Measurements from ENCODE around the gene PDLIM5.
A peak's percentile ranks its signal among the peaks of the same experiment; 100 is the strongest.
"Not testable (repeated sequence)": the region's sequence is repeated elsewhere in the genome, so short reads cannot be mapped to it uniquely, and the experiment has no call there.

Gene PDLIM5

DNA sequence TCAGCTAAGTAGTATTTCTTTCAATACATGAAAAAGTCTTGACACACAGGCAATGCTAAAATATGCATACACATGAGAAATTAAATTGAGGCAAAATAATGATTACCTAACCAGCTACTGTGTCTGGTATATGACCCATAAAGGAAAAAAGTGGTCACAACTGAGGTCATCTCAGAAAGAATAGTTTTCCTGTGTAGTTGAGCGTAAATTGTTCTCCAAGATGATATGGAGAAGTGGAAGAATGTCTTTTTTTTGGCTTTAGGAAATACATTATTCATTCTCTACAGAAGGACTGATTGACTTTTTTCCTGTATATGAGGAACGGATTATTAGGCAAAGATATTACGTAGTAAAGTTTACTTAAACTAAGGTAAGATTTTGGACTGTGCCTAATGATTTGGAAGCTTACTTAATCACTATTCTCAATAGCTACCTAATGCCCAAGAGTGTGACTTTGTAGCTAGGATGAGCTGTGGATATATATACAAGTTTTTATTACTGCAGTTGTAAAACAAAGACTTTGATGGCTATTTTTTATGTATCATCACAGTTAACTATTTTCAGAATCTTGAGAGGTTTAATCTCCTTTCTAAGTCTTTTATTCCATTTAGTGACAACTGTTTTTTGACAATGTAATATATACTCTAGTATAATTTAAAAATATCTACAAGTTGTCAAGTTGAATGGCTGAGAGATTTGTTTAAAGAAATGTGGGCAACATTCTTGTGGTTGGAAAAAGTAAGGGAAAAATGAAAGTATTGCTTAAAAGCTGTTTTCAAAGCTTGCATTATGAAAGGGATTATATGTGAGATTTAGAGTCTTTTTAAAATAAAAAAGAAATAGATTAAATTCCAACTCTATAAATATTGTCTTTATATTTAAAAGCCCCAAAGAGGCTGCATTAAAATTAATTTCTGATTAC lies 100.2 kb downstream of the PDLIM5 start:
- H3K4me3 ChIP-seq (ENCODE audit: low read length) = no peak overlapping the region
- no peaks in the 10 kb centered on the region for H3K27me3 ChIP-seq (ENCODE audit: control insufficient read depth, insufficient read depth, low read length)
- no peaks in the 10 kb centered on the region for H3K9me3 ChIP-seq (replicated peaks; ENCODE audit: low read length)
- H3K4me2 ChIP-seq (ENCODE audit: low read length) = no peak overlapping the region
- no peak overlapping the region for H3K9ac ChIP-seq (ENCODE audit: low read depth, low read length)
- peaks cover 43% of the 10 kb centered on the region for H3K4me1 ChIP-seq (ENCODE audit: control insufficient read depth, insufficient read depth, low read length)
- H3K36me3 ChIP-seq (ENCODE audit: insufficient read depth, low read length) = no peaks in the 10 kb centered on the region

DNA sequence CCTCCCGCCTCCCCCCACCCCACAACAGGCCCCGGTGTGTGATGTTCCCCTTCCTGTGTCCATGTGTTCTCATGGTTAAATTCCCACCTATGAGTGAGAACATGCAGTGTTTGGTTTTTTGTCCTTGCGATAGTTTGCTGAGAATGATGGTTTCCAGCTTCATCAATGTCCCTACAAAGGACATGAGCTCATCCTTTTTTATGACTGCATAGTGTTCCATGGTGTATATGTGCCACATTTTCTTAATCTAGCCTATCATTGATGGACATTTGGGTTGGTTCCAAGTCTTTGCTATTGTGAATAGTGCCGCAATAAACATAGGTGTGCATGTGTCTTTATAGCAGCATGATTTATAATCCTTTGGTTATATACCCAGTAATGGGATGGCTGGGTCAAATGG lies 104.3 kb downstream of the PDLIM5 start:
- not testable (repeated sequence) for H3K9me3 ChIP-seq (replicated peaks; ENCODE audit: low read length); H3K9ac ChIP-seq (ENCODE audit: low read depth, low read length); H3K4me2 ChIP-seq (ENCODE audit: low read length); H3K36me3 ChIP-seq (ENCODE audit: insufficient read depth, low read length); H3K4me3 ChIP-seq (ENCODE audit: low read length); H3K27me3 ChIP-seq (ENCODE audit: control insufficient read depth, insufficient read depth, low read length)
- H3K4me1 ChIP-seq (ENCODE audit: control insufficient read depth, insufficient read depth, low read length) = peaks cover 45% of the 10 kb centered on the region

DNA sequence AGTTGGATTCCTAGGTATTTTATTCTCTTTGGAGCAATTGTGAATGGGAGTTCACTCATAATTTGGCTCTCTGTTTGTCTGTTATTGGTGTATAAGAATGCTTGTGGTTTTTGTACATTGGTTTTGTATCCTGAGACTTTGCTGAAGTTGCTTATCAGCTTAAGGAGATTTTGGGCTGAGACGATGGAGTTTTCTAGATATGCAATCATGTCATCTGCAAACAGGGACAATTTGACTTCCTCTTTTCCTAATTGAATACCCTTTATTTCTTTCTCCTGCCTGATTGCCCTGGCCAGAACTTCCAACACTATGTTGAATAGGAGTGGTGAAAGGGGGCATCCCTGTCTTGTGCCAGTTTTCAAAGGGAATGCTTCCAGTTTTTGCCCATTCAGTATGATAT lies 105.9 kb downstream of the PDLIM5 start:
- H3K9ac ChIP-seq (ENCODE audit: low read depth, low read length); H3K4me3 ChIP-seq (ENCODE audit: low read length); H3K36me3 ChIP-seq (ENCODE audit: insufficient read depth, low read length); H3K4me2 ChIP-seq (ENCODE audit: low read length); H3K9me3 ChIP-seq (replicated peaks; ENCODE audit: low read length); H3K27me3 ChIP-seq (ENCODE audit: control insufficient read depth, insufficient read depth, low read length): not testable (repeated sequence)
- H3K4me1 ChIP-seq (ENCODE audit: control insufficient read depth, insufficient read depth, low read length) = peaks cover 50% of the 10 kb centered on the region

DNA sequence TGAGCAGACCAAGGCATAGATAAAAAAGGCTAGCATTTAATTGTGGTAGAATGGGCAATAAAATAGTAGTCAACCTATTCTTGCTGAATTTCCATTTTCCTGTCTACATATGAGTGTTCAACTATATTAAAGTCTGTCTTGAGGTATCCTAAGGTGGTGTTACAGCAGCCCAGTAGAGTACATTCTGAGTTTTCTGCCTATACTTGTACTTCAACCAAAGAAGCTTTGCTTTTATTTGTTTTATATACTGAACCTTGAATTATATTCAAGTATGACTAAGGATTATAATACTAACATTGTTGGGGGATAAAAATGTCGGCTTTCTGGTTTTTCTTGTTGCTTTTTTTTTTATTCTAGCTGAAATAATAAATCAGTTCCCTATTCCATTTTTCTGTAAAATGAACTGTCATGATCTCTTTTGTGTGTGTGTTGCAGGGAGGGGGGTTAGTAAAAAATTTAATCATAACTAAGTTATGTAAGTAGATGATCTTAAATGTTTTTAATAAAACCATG lies 106.7 kb downstream of the PDLIM5 start:
- peaks cover 52% of the 10 kb centered on the region for H3K4me1 ChIP-seq (ENCODE audit: control insufficient read depth, insufficient read depth, low read length)
- peak overlapping the region; percentile 46 for H3K4me2 ChIP-seq (ENCODE audit: low read length)
- no peaks in the 10 kb centered on the region for H3K27me3 ChIP-seq (ENCODE audit: control insufficient read depth, insufficient read depth, low read length)
- no peak overlapping the region for H3K4me3 ChIP-seq (ENCODE audit: low read length)
- no peak overlapping the region for H3K9ac ChIP-seq (ENCODE audit: low read depth, low read length)
- H3K9me3 ChIP-seq (replicated peaks; ENCODE audit: low read length) = no peaks in the 10 kb centered on the region
- H3K36me3 ChIP-seq (ENCODE audit: insufficient read depth, low read length) = no peaks in the 10 kb centered on the region

DNA sequence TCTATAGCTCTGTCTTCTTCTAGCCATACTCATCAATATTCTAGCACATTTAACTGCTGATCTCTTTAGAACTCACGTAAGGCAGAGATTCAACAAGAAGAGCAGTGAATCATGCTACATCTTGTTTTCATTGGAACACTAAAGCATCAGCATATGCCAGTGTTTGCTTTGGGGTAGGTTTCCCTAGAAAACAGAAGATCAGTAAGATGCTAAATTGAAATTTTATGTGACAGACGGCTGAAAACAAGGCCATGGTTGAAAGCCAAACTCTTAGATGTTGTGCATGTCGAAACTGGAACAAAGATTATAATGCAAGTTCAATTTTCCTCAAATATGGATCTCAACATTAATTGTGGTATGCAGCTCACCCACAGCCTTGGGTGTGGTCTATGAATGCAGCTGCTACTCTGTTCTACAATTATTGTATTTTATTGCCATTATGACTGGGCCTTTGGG lies 107.6 kb downstream of the PDLIM5 start:
- H3K27me3 ChIP-seq (ENCODE audit: control insufficient read depth, insufficient read depth, low read length) = no peaks in the 10 kb centered on the region
- H3K4me2 ChIP-seq (ENCODE audit: low read length) = peak overlapping the region; percentile 46
- no peaks in the 10 kb centered on the region for H3K36me3 ChIP-seq (ENCODE audit: insufficient read depth, low read length)
- peak overlapping the region; percentile 7 for H3K9ac ChIP-seq (ENCODE audit: low read depth, low read length)
- H3K4me1 ChIP-seq (ENCODE audit: control insufficient read depth, insufficient read depth, low read length) = peaks cover 55% of the 10 kb centered on the region
- peak overlapping the region; percentile 8 for H3K4me3 ChIP-seq (ENCODE audit: low read length)
- H3K9me3 ChIP-seq (replicated peaks; ENCODE audit: low read length) = no peaks in the 10 kb centered on the region

DNA sequence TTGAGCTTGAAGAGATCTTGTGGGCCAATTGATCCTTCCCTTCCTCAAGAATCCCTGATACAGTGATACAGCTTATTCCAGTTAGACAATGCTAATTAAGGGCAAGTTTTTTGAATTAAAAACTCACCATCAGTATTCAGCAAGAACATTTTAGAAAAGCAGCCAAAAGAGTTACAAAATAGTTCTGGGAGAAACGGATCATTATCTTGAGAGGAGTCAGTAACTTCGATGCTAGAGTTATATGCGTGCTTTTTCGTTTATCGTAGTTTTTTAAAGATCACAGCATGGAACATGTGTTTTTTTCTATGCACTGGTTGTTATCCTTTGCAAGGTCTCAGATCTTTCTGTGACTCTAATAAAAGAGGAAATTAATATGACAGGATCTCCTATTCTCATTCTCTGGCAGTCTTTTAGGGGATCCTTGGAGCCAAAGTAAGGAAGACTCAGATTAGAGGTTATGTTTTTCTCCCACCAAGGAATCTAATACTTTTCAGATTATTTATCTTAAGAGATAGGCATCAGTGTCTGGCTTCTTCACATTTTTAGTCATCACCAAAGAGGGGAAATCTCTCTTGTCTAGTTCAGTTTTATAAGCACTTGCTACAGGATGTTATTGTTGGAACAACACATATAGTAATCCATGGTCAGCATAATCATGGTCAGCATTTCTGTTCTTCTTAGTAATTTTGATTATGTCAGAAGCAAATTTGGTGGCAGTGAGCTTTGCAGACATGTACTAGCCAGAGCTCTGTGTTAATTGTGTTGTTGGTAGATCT lies 109.7 kb downstream of the PDLIM5 start:
- no peaks in the 10 kb centered on the region for H3K36me3 ChIP-seq (ENCODE audit: insufficient read depth, low read length)
- no peak overlapping the region for H3K4me3 ChIP-seq (ENCODE audit: low read length)

DNA sequence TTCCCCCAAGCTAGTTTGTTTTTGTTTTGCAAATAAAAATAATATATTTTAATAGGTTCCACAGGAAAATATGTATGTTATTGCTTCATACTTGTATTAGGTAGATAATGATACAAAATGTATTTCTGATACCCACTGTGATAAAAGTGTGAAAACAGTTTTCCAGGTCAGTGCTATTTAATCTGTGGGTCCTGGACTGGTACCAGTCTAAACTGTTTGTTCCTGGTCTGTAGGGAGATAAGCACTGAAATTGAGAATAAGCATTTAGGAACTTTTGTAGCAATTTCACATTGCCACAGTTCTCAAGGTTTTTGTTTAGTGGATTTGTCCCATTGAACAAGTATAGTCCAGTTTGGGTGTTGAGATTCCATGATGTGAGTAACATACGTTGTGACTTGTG lies 110.5 kb downstream of the PDLIM5 start:
- Histone ChIP-seq H3K4me3 (ENCODE audit: low read length) (no peak overlapping the region), H3K27me3 (ENCODE audit: control insufficient read depth, insufficient read depth, low read length) (no peaks in the 10 kb centered on the region), H3K4me1 (ENCODE audit: control insufficient read depth, insufficient read depth, low read length) (peaks cover 55% of the 10 kb centered on the region), H3K36me3 (ENCODE audit: insufficient read depth, low read length) (no peaks in the 10 kb centered on the region), H3K4me2 (ENCODE audit: low read length) (peak overlapping the region; percentile 20), H3K9ac (ENCODE audit: low read depth, low read length) (no peak overlapping the region), H3K9me3 (replicated peaks; ENCODE audit: low read length) (no peaks in the 10 kb centered on the region)

More for the DNA sequence above, 109.7 kb downstream of the PDLIM5 start:
- Histone ChIP-seq H3K9ac (ENCODE audit: low read depth, low read length) (no peak overlapping the region), H3K27me3 (ENCODE audit: control insufficient read depth, insufficient read depth, low read length) (no peaks in the 10 kb centered on the region), H3K9me3 (replicated peaks; ENCODE audit: low read length) (no peaks in the 10 kb centered on the region), H3K4me1 (ENCODE audit: control insufficient read depth, insufficient read depth, low read length) (peaks cover 55% of the 10 kb centered on the region), H3K4me2 (ENCODE audit: low read length) (peak overlapping the region; percentile 27)

DNA sequence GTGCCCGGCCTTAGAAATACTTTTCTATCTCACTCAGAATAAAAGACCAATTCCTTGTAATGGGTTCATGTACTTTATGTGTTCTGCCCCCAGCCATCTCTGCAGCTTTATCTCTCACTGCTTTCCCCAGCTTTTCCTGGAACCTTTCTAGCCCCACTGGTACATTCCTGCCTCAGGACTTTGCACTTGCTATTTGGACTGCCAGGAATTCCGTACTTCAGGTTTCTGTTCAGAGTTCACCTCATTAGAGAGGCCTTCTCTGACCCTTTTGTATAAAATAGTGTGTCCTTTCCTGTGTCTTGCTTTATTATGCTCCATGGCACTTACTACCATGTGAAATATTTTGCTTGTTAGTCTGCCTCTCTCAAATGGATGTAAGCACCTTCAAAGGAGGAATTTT lies 112.5 kb downstream of the PDLIM5 start:
- no peaks in the 10 kb centered on the region for H3K27me3 ChIP-seq (ENCODE audit: control insufficient read depth, insufficient read depth, low read length)
- no peak overlapping the region for H3K4me2 ChIP-seq (ENCODE audit: low read length)
- peaks cover 41% of the 10 kb centered on the region for H3K4me1 ChIP-seq (ENCODE audit: control insufficient read depth, insufficient read depth, low read length)
- H3K36me3 ChIP-seq (ENCODE audit: insufficient read depth, low read length) = no peaks in the 10 kb centered on the region
- H3K9me3 ChIP-seq (replicated peaks; ENCODE audit: low read length) = no peaks in the 10 kb centered on the region
- H3K4me3 ChIP-seq (ENCODE audit: low read length) = no peak overlapping the region
- no peak overlapping the region for H3K9ac ChIP-seq (ENCODE audit: low read depth, low read length)

DNA sequence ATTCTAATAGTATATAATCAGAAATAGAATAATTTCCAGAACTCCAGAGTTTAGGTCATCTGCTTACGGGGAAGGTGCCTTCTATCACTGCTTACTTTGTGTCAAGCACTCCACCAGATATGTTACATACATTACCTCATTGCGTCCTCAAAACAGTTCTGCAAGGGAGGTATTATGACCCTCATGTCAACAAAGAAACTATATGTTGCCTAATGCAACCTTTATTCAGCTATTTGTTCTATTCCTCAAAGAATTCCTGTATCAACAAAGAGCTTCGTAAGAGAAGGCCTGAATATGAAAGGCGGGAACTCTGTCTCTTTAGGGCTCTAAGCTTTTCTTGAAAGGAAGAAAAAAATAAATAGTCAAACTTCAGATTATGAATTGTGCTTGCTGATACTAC lies 114.7 kb downstream of the PDLIM5 start:
- H3K27me3 ChIP-seq (ENCODE audit: control insufficient read depth, insufficient read depth, low read length) = no peaks in the 10 kb centered on the region
- no peaks in the 10 kb centered on the region for H3K9me3 ChIP-seq (replicated peaks; ENCODE audit: low read length)
- H3K4me3 ChIP-seq (ENCODE audit: low read length) = no peak overlapping the region
- H3K9ac ChIP-seq (ENCODE audit: low read depth, low read length) = no peak overlapping the region
- H3K4me2 ChIP-seq (ENCODE audit: low read length) = no peak overlapping the region
- H3K4me1 ChIP-seq (ENCODE audit: control insufficient read depth, insufficient read depth, low read length) = peaks cover 20% of the 10 kb centered on the region
- H3K36me3 ChIP-seq (ENCODE audit: insufficient read depth, low read length) = no peaks in the 10 kb centered on the region

DNA sequence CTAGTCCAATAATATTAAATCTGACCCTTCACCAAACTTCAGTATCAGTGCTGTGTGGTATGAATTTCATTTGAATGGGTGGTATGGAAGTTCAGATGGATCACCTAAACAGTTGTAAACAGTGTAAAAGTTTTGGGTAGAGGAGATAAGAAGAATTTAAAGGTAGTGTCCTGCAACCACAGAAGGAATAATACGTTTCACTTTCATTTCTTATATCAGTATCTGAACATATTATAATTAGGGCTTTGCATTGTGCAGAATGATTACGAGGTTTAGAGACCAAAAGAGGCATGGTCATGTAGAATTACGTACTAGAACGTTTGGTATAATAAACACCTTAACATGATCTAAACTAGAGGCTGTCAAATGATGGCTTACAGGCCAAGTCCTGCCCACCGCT lies 116.1 kb downstream of the PDLIM5 start:
- no peak overlapping the region for H3K9ac ChIP-seq (ENCODE audit: low read depth, low read length)
- no peaks in the 10 kb centered on the region for H3K9me3 ChIP-seq (replicated peaks; ENCODE audit: low read length)
- no peak overlapping the region for H3K4me2 ChIP-seq (ENCODE audit: low read length)
- H3K4me1 ChIP-seq (ENCODE audit: control insufficient read depth, insufficient read depth, low read length) = peaks cover 6% of the 10 kb centered on the region
- H3K27me3 ChIP-seq (ENCODE audit: control insufficient read depth, insufficient read depth, low read length) = no peaks in the 10 kb centered on the region
- no peak overlapping the region for H3K4me3 ChIP-seq (ENCODE audit: low read length)
- H3K36me3 ChIP-seq (ENCODE audit: insufficient read depth, low read length) = no peaks in the 10 kb centered on the region

DNA sequence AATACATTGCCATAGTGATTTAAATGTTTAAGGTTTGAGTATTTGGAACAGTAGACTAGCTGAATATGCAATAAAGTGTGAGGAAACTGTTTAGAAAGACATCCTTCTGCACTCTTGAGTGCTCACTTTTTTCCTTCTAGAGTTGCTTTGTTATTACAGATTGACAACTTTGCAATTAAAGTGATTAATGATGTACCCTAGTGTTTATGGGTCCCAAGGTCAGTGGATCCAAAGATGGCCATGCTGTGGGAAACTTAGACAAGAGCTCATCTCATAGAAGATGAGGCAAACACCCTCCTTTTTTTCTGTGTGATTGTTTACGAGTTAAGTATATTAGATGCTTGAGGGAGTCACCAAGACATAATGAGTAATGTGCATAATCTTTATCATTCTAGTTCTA lies 118.8 kb downstream of the PDLIM5 start:
- Histone ChIP-seq H3K4me2 (ENCODE audit: low read length) (no peak overlapping the region), H3K4me1 (ENCODE audit: control insufficient read depth, insufficient read depth, low read length) (peaks cover 15% of the 10 kb centered on the region), H3K4me3 (ENCODE audit: low read length) (no peak overlapping the region), H3K9me3 (replicated peaks; ENCODE audit: low read length) (no peaks in the 10 kb centered on the region), H3K36me3 (ENCODE audit: insufficient read depth, low read length) (peaks cover 3% of the 10 kb centered on the region), H3K27me3 (ENCODE audit: control insufficient read depth, insufficient read depth, low read length) (no peaks in the 10 kb centered on the region), H3K9ac (ENCODE audit: low read depth, low read length) (no peak overlapping the region)

All from skeletal muscle satellite cell (primary cell).